Esophagus squamous epithelium (tissue), 5 donors: ENCODE measurements around the gene MOB3A. TPM values are rescaled to one million over a fixed set of nuclear protein-coding genes. Genes with fewer than 3 reads are reported as not detected.

ENCODE experiments used
- DNase-seq: peaks from one replicate; lab custom pipeline; 2025; lab: John Stamatoyannopoulos, UW
- H3K27ac ChIP-seq, 4 donors: fragments of 200-600 bp; sonication (generic); one replicate each; pipeline ENCODE4 v1.5.1; 2016 to 2019; ENCODE audit warnings: mild to moderate bottlenecking in 1 of 4
- H3K27me3 ChIP-seq, 4 donors: fragments of 200-600 bp; sonication (generic); 1 replicate in 3 of 4; 2 replicates in 1 of 4; pipeline versions ENCODE4 v1.5.1 to v1.6.0; 2017 to 2021; ENCODE audit warnings: antibody characterized with exemption in 1 of 4
- H3K36me3 ChIP-seq, 3 donors: fragments of 200-600 bp; sonication (generic); one replicate each; pipeline ENCODE4 v1.5.1; 2016 to 2019
- H3K4me1 ChIP-seq, 3 donors: fragments of 200-600 bp; sonication (generic); one replicate each; pipeline ENCODE4 v1.5.1; 2017 to 2019
- H3K4me3 ChIP-seq, 4 donors: fragments of 200-600 bp; sonication (generic); 1 replicate in 3 of 4; 2 replicates in 1 of 4; pipeline ENCODE4 v1.5.1; 2016 to 2019; ENCODE audit warnings: mild to moderate bottlenecking in 2 of 4, moderate library complexity in 1 of 4
- H3K9me3 ChIP-seq, 3 donors: fragments of 200-600 bp; sonication (generic); one replicate each; pipeline ENCODE4 v1.5.1; 2016 to 2019
- POLR2A ChIP-seq, 4 donors: fragments of 450-650 bp; IDR thresholded peaks; one replicate each; pipeline ENCODE4 v1.6.1; 2017; ENCODE audit warnings: antibody characterized with exemption in 4 of 4, mild to moderate bottlenecking in 4 of 4, moderate library complexity in 3 of 4
- WGBS, 2 donors: methylation state at CpG; one replicate each; pipeline ENCODE4 v1.1.5; 2018; 5-methylcytosine and 5-hydroxymethylcytosine counted together
- intact Hi-C: fragments of 100-400 bp; cut with DNase I; formaldehyde crosslinking; loops from one replicate; pipeline ENCODE4 v1.15.0; 2022
- total RNA-seq, 4 donors: library from RNA; depleted of rRNA; stranded (reverse); fragments of >200 nt; gene quantifications; one replicate each; pipeline ENCODE4 v1.1.0, GENCODE V29; 2016
- TF ChIP-seq, protein P1 (sequence below), 6 experiments: fragments of 450-650 bp in 4 of 6; fragments of 200-600 bp in 2 of 6; sonication (generic) in 2 of 6; IDR thresholded peaks; one replicate each; pipeline ENCODE4 v1.5.1; 2016 to 2019; ENCODE audit warnings: antibody characterized with exemption in 6 of 6, mild to moderate bottlenecking in 4 of 6, moderate library complexity in 4 of 6
- donor health status: DM: yes; HTN: yes; CAD: no.

MOB3A gene
- total RNA-seq, 4 donors from 2014 or later = 22.9 to 26.9 (median 23.6) TPM

DNA sequence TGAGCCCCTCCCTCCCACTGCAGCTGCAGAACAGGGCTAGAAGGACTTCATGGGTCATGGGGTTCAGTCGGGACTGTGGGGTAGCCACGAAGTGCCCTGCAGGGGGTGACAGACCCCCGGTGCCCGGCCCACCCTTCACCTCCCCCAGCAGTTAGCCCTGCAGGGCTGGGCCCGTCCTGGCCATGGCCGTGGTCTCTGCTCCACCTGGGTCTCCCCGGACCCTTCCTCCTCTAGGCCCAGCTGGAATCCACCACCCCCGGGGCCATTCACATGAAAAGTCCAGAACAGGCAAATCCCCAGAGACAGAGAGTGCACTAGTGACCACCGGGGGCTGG lies 62.3 kb downstream of the MOB3A start:
- intact Hi-C loops = no loop called here
- TF ChIP-seq POLR2A (IDR thresholded peaks at IDR 0.05) = no peak
- TF ChIP-seq, protein P1, sequence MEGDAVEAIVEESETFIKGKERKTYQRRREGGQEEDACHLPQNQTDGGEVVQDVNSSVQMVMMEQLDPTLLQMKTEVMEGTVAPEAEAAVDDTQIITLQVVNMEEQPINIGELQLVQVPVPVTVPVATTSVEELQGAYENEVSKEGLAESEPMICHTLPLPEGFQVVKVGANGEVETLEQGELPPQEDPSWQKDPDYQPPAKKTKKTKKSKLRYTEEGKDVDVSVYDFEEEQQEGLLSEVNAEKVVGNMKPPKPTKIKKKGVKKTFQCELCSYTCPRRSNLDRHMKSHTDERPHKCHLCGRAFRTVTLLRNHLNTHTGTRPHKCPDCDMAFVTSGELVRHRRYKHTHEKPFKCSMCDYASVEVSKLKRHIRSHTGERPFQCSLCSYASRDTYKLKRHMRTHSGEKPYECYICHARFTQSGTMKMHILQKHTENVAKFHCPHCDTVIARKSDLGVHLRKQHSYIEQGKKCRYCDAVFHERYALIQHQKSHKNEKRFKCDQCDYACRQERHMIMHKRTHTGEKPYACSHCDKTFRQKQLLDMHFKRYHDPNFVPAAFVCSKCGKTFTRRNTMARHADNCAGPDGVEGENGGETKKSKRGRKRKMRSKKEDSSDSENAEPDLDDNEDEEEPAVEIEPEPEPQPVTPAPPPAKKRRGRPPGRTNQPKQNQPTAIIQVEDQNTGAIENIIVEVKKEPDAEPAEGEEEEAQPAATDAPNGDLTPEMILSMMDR (IDR thresholded peaks at IDR 0.05) = no peak
- H3K4me3 ChIP-seq = no peak overlapping the region
- H3K9me3 ChIP-seq = peaks cover 0 to 12% (median 11%) of the 10 kb centered on the region in 3 donors
- H3K36me3 ChIP-seq = peaks cover 6 to 14% (median 8%) of the 10 kb centered on the region in 3 donors
- H3K27ac ChIP-seq = peak overlapping the region; percentile 94 to 99 (median 98)
- 20% methylated on average over 1 of the region's 9 CpGs; no CpG with 5 or more reads in 1 of the 2 donors for WGBS, 2 donors
- H3K4me1 ChIP-seq = peaks cover 30 to 70% (median 46%) of the 10 kb centered on the region in 3 donors
- no peaks in the 10 kb centered on the region for H3K27me3 ChIP-seq
- no peak for DNase-seq

DNA sequence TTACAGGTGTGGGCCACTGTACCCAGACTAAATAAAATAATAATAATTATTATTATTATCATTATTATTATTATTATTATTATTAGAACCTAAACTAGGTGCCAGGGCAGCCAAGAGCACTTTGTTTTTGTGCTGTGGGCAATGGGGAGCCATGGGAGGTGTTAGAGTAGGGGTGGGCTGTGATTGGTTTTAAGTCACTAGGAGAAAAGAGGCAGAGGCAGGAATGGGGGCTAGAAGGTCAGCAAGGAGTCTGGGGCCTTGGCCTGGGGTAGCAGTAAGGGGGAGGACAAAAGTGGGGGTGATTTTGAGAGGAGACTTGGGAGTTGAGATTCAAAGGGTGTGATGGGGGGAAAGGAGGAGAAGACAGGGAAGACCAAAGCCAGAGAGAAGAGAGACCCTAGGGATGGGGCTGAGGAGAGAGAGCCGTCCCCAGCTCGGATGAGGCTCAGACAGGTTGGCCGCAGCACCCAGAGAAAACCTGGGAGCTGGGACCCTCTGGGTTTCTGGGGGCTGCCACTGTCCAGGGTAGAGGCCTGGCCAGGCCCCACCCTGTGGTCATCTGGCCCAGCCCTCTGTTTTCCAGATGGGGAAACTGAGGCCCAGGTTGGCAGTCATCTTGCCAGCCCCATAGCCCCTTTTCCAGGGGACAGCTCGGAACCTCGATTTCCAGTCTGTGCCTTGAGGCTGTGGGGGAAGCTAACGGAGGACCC lies 62.9 kb downstream of the MOB3A start:
- peak overlapping the region; percentile 94 to 99 (median 98) for H3K27ac ChIP-seq
- H3K4me3 ChIP-seq = peak overlapping the region in 1 of 4 donors; percentile 58
- intact Hi-C loops = no loop called here
- no peak for TF ChIP-seq POLR2A (IDR thresholded peaks at IDR 0.05)
- TF ChIP-seq, protein P1 (IDR thresholded peaks at IDR 0.05) = no peak
- H3K4me1 ChIP-seq = peaks cover 35 to 70% (median 51%) of the 10 kb centered on the region in 3 donors
- 88 to 93% methylated on average over 3 of the region's 6 CpGs for WGBS, 2 donors
- DNase-seq = no peak
- H3K36me3 ChIP-seq = peaks cover 2 to 8% (median 4%) of the 10 kb centered on the region in 3 donors
- no peaks in the 10 kb centered on the region for H3K27me3 ChIP-seq
- H3K9me3 ChIP-seq = peaks cover 0 to 12% (median 11%) of the 10 kb centered on the region in 3 donors

DNA sequence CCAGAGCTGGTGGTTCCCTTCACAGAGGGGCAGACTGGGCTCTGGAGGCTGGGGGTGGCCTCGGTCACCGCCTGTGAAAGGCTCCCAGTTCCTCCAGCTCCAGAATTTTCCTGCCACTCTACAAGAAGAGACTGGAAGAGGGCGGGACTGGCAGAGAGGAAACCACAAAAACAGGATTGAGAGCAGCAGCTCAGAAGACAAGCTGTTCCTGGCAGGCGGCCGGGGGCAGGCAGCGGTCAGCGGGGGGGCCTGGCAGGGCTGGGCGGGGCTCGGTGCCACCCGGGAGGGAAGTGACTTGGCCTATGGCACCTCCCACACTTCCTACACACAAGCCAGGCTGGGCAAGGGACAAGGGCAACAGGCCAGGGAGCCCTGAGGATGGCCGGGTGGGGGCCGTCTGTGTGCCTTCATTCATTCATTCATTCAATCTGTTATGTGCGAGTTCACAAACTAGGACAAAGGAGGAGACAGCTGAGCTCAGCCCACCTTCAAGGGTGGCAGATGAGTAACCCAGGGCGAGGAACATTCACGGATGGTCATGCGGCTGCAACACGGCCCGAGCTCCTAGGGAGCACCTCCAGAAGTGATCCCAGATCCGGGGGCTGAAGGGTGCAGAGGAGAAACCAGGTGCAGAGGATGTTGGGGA lies 63.7 kb downstream of the MOB3A start:
- DNase-seq = peak; percentile 55
- WGBS, 2 donors = 2 to 15% methylated on average over 8 to 11 of the region's 19 CpGs
- H3K4me3 ChIP-seq = peak overlapping the region in 3 of 4 donors; percentile 11 to 58 (median 23)
- intact Hi-C loops = no loop called here
- no peaks in the 10 kb centered on the region for H3K36me3 ChIP-seq
- no peaks in the 10 kb centered on the region for H3K27me3 ChIP-seq
- H3K27ac ChIP-seq = peak overlapping the region; percentile 94 to 99 (median 98)
- peaks cover 43 to 75% (median 60%) of the 10 kb centered on the region in 3 donors for H3K4me1 ChIP-seq
- TF ChIP-seq POLR2A (IDR thresholded peaks at IDR 0.05) = peak in 2 of 4 donors; percentile 9 to 49
- TF ChIP-seq, protein P1 (IDR thresholded peaks at IDR 0.05) = no peak
- peaks cover 0 to 12% (median 11%) of the 10 kb centered on the region in 3 donors for H3K9me3 ChIP-seq

DNA sequence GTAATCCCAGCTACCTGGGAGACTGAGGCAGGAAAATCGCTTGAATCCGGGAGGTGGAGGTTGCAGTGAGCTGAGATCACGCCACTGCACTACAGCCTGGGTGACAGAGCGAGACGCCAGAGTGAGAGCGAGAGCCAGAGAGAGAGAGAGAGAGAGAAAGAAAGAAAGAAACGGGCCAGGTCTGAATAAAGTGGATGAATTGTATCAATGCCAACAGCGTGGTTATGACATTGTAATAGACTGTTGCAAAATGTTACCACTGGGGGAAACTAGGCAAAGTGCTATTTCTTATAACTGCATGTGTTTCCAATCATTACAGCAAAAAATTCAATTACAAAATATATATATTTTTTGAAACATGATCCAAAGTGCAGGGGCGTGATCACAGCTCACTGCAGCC lies 68.8 kb downstream of the MOB3A start:
- peak overlapping the region; percentile 64 to 89 (median 78) for H3K27ac ChIP-seq
- DNase-seq = no peak
- no peaks in the 10 kb centered on the region for H3K36me3 ChIP-seq
- intact Hi-C loops = no loop called here
- no peak for TF ChIP-seq POLR2A (IDR thresholded peaks at IDR 0.05)
- TF ChIP-seq, protein P1 (IDR thresholded peaks at IDR 0.05) = peak in 1 of 6 experiments; percentile 22
- no peaks in the 10 kb centered on the region for H3K27me3 ChIP-seq
- H3K4me3 ChIP-seq = no peak overlapping the region
- 49 to 50% methylated on average over 9 of the region's 9 CpGs for WGBS, 2 donors
- H3K4me1 ChIP-seq = peaks cover 32 to 49% (median 37%) of the 10 kb centered on the region in 3 donors
- H3K9me3 ChIP-seq = peaks cover 0 to 4% (median 0%) of the 10 kb centered on the region in 3 donors

DNA sequence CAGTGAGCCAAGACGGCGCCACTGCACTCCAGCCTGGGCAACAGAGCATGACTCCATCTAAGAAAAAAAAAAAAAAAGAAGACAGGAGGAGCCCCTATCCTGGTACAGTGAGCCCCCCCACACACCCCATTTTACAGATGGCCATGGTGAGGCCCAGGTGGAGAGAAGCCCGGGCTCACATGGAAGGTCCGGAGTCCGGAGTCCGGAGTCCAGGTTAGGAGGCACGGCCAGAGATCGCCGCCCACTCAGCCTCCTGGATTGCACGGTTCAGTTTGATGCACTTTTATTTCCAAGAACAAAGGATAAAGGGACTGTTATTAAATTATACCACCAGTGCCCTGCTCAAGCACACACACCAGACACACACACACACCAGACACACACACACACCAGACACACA lies 69.4 kb downstream of the MOB3A start:
- TF ChIP-seq, protein P1 (IDR thresholded peaks at IDR 0.05) = no peak
- no peak for DNase-seq
- intact Hi-C loops = no loop called here
- Histone ChIP-seq H3K27ac (peak overlapping the region; percentile 64 to 89 (median 78)), H3K9me3 (peaks cover 0 to 4% (median 0%) of the 10 kb centered on the region in 3 donors), H3K4me3 (no peak overlapping the region), H3K4me1 (peaks cover 31 to 43% (median 31%) of the 10 kb centered on the region in 3 donors), H3K36me3 (no peaks in the 10 kb centered on the region), H3K27me3 (no peaks in the 10 kb centered on the region)
- 85 to 93% methylated on average over 10 of the region's 10 CpGs for WGBS, 2 donors
